ENCODE measurements around the gene RHBDF2.

GRCh38 chr17:76453431-76453743, 47.8 kb downstream of the RHBDF2 start:
- TF ChIP-seq CTCF (IDR thresholded peaks at IDR 0.05 in 4 of 5, conservative IDR thresholded peaks at IDR 0.05 in 1 of 5) (no peak), POLR2A (IDR thresholded peaks at IDR 0.05) (no peak)
